GM12873 (cell line): ENCODE measurements around the gene TMEM167A.

Experiments
- TF ChIP-seq, protein P1 (sequence below): IDR thresholded peaks from 2 replicates; pipeline ENCODE4 v1.5.1; 2012; ENCODE audit warnings: low read depth, mild to moderate bottlenecking, moderate library complexity, low read length, control low read depth; ENCODE audit not compliant: insufficient read depth; ENCODE audit errors: missing control alignments

The TMEM167A gene

GRCh38 chr5:83109380-83109779, 32.2 kb upstream of the TMEM167A start:
- TF ChIP-seq, protein P1, sequence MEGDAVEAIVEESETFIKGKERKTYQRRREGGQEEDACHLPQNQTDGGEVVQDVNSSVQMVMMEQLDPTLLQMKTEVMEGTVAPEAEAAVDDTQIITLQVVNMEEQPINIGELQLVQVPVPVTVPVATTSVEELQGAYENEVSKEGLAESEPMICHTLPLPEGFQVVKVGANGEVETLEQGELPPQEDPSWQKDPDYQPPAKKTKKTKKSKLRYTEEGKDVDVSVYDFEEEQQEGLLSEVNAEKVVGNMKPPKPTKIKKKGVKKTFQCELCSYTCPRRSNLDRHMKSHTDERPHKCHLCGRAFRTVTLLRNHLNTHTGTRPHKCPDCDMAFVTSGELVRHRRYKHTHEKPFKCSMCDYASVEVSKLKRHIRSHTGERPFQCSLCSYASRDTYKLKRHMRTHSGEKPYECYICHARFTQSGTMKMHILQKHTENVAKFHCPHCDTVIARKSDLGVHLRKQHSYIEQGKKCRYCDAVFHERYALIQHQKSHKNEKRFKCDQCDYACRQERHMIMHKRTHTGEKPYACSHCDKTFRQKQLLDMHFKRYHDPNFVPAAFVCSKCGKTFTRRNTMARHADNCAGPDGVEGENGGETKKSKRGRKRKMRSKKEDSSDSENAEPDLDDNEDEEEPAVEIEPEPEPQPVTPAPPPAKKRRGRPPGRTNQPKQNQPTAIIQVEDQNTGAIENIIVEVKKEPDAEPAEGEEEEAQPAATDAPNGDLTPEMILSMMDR: no peak

GRCh38 chr5:83107692-83108420, 30.7 kb upstream of the TMEM167A start:
- TF ChIP-seq, protein P1: no peak

DNA sequence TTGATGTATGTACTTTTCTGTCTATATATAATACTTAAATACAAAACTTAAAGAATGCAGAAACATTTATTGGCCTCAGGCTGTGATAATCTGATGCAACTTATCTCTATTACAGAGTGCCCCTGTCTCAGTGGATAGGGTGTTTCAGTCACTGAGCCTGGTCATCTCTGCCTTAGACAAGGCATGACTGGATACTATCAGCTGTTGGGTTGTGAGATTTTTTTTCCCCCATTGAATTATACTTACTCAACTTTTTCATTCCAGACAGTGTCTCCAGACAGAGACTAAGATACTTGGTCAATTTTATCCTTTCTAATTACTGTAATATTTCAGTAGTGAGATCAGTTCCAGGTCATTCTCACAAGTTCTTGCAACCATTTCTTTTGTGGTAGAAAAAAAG, 26.8 kb upstream of the TMEM167A start:
- TF ChIP-seq, protein P1: no peak

DNA sequence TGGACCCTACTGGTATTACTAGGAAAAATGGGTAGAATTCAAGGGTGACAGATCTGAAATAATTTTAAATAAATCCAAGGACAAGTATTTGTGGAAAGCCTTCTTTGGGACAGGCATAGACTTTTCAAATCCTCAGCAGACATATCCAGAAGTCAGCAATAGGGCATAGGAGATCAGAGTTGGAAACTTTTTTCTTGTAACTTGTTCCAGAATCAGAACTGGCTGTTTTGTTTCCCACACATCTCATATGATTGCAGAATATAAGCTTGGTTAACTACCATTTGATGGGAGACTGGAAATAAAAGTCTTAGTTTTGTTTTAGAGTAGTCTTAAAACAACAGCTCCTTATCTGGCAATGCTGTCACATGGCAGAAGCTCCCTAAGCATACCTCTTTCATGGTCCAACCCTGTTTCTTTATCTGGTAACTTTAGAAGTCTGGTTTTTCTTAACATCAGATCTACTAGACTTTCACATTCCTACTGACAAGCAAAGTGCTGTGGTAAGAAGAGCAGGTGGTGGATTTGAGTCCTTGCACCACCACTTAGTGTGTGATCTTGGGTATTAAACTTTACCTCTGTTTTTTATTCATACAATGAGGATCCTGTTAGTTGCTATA, 25.3 kb upstream of the TMEM167A start:
- TF ChIP-seq, protein P1: no peak

GRCh38 chr5:83101514-83101913, 24.3 kb upstream of the TMEM167A start:
- TF ChIP-seq, protein P1: no peak

GRCh38 chr5:83099445-83099844, 22.3 kb upstream of the TMEM167A start:
- TF ChIP-seq, protein P1: no peak

- TF ChIP-seq, protein P1: no peak
Measured at GRCh38 chr5:83099001-83099400, 21.8 kb upstream of the TMEM167A start.
